Measurements from ENCODE around the gene PRKN.

DNA sequence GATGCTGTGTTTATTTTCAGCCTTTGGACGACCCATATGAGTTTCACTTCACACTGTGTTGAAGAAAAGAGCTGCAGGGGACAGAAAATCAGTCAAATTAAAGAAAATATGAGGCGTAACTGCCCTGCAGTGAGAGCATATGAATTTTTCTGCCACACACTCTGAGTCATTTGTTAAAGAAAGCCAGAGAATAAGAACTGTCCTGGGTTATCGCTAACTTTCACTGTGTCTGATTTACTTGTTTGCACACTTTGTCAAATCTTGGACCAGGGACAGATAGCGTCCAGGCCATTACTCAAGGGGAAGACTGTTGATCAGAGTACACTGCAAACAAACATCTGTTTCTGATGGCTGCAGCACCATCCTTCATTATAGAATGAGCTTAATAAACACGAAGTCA is 1326.9 kb downstream of the PRKN start:
- TF ChIP-seq ELF4 (IDR thresholded peaks at IDR 0.05) (no peak), PKNOX1 (IDR thresholded peaks at IDR 0.05) (no peak), CTBP1 (IDR thresholded peaks at IDR 0.05; ENCODE audit: borderline replicate concordance) (no peak), NFRKB (IDR thresholded peaks at IDR 0.05) (no peak), L3MBTL2 (conservative IDR thresholded peaks at IDR 0.05) (no peak), BHLHE40 (IDR thresholded peaks at IDR 0.05; ENCODE audit: borderline replicate concordance) (no peak)

All from HEK293T (cell line).